IMR-90 (cell line): ENCODE data around the gene PLCD1. TPM values are rescaled to one million over a fixed set of nuclear protein-coding genes. Genes with fewer than 3 reads are reported as not detected.

Experiments
- ATAC-seq: fragments of 200-7000 bp; cut with Tn5 transposase; 2 replicates; pipeline ENCODE4 v1.9.1; 2020; ENCODE audit warnings: low read depth, mild to moderate bottlenecking, moderate library complexity
- BruUV-seq: library from RNA; stranded (reverse); fragments of 400-500 nt; replicated peaks from 2 replicates; lab custom pipeline; 2021; lab: Mats Ljungman, UMichigan
- CTCF ChIA-PET: fragments of 300-600 bp; formaldehyde crosslinking; extraction: SDS; loops from one replicate; lab custom pipeline; 2021; ENCODE audit warnings: antibody characterized with exemption; lab: Yijun Ruan, JAX
- POLR2A ChIA-PET: fragments of 300-600 bp; sonication (Branson Sonifier 250); formaldehyde crosslinking; loops from one replicate; lab custom pipeline; 2022; ENCODE audit warnings: antibody characterized with exemption; ENCODE audit not compliant: unreplicated experiment; lab: Charles Lee
- DNase-seq: peaks from one replicate; pipeline ENCODE4 v3.0.0; 2013
- H2AFZ ChIP-seq: replicated peaks from 2 replicates; pipeline ENCODE3; 2013; ENCODE audit warnings: low read length, mild to moderate bottlenecking; ENCODE audit not compliant: poor library complexity
- H2AK5ac ChIP-seq: 2 replicates; pipeline ENCODE4 v1.6.1; 2013; ENCODE audit warnings: low read depth, low read length, inconsistent platforms
- H2AK9ac ChIP-seq: replicated peaks from 2 replicates; pipeline ENCODE3; 2013; ENCODE audit warnings: mild to moderate bottlenecking, low read depth, low read length, moderate library complexity; ENCODE audit not compliant: poor library complexity
- H2BK120ac ChIP-seq: 2 replicates; pipeline ENCODE4 v1.6.1; 2013; ENCODE audit warnings: low read depth, low read length, inconsistent platforms
- H2BK15ac ChIP-seq: 3 replicates; pipeline ENCODE4 v1.6.1; 2013; ENCODE audit warnings: low read depth, low read length, inconsistent platforms
- H2BK20ac ChIP-seq: 2 replicates; pipeline ENCODE4 v1.6.1; 2013; ENCODE audit warnings: low read depth, mild to moderate bottlenecking, inconsistent platforms, low read length, moderate library complexity
- H2BK5ac ChIP-seq: 2 replicates; pipeline ENCODE4 v1.6.1; 2013; ENCODE audit warnings: mild to moderate bottlenecking, low read depth, low read length, inconsistent platforms; ENCODE audit not compliant: poor library complexity, severe bottlenecking
- H3K14ac ChIP-seq: replicated peaks from 2 replicates; pipeline ENCODE4 v1.6.1; 2013; ENCODE audit warnings: low read depth, low read length, inconsistent platforms
- H3K18ac ChIP-seq: 2 replicates; pipeline ENCODE4 v1.6.1; 2013; ENCODE audit warnings: low read depth, low read length, control low read depth
- H3K23ac ChIP-seq: 2 replicates; pipeline ENCODE4 v1.6.1; 2013; ENCODE audit warnings: low read depth, low read length, inconsistent platforms
- H3K27ac ChIP-seq: 2 replicates; pipeline ENCODE4 v1.5.1; 2013; ENCODE audit warnings: mild to moderate bottlenecking, control low read depth, low read length; ENCODE audit not compliant: insufficient read depth
- H3K27me3 ChIP-seq: 2 replicates; pipeline ENCODE4 v1.6.1; 2013; ENCODE audit warnings: low read length; ENCODE audit not compliant: control insufficient read depth, insufficient read depth
- H3K36me3 ChIP-seq: 2 replicates; pipeline ENCODE4 v1.6.1; 2013; ENCODE audit warnings: low read length, mixed read lengths; ENCODE audit not compliant: control insufficient read depth, insufficient read depth
- H3K4ac ChIP-seq: 2 replicates; pipeline ENCODE4 v1.6.1; 2013; ENCODE audit warnings: low read depth, low read length, inconsistent platforms
- H3K4me1 ChIP-seq: 2 replicates; pipeline ENCODE4 v1.6.1; 2013; ENCODE audit warnings: low read length, mixed read lengths; ENCODE audit not compliant: control insufficient read depth, insufficient read depth
- H3K4me2 ChIP-seq: 2 replicates; pipeline ENCODE4 v1.6.1; 2013; ENCODE audit warnings: low read depth, mild to moderate bottlenecking, control low read depth, low read length, moderate library complexity
- H3K4me3 ChIP-seq: 2 replicates; pipeline ENCODE4 v1.5.1; 2013; ENCODE audit warnings: low read depth, mild to moderate bottlenecking, control low read depth, low read length, moderate library complexity; ENCODE audit not compliant: insufficient read depth
- H3K56ac ChIP-seq: 2 replicates; pipeline ENCODE4 v1.6.1; 2013; ENCODE audit warnings: low read length, inconsistent platforms; ENCODE audit not compliant: insufficient read depth; ENCODE audit errors: extremely low read depth
- H3K79me1 ChIP-seq, 2 experiments: 2 replicates each; pipeline ENCODE4 v1.6.1; 2013; ENCODE audit warnings: low read length in 2 of 2, inconsistent platforms in 1 of 2, low read depth in 1 of 2
- H3K9ac ChIP-seq: 2 replicates; pipeline ENCODE4 v1.6.1; 2013; ENCODE audit warnings: low read depth, low read length, control low read depth
- H3K9me1 ChIP-seq: 2 replicates; pipeline ENCODE4 v1.6.1; 2013; ENCODE audit warnings: low read length, inconsistent platforms; ENCODE audit not compliant: insufficient read depth
- H3K9me3 ChIP-seq: 2 replicates; pipeline ENCODE4 v1.6.1; 2013; ENCODE audit warnings: low read length; ENCODE audit not compliant: control insufficient read depth, insufficient read depth
- H4K20me1 ChIP-seq: 2 replicates; pipeline ENCODE4 v1.6.1; 2013; ENCODE audit warnings: low read length, inconsistent platforms; ENCODE audit not compliant: insufficient read depth
- H4K5ac ChIP-seq: 2 replicates; pipeline ENCODE4 v1.6.1; 2013; ENCODE audit warnings: mild to moderate bottlenecking, low read depth, low read length, control low read depth
- H4K8ac ChIP-seq, 2 experiments: 2 replicates each; pipeline ENCODE4 v1.6.1; 2013; ENCODE audit warnings: low read depth in 2 of 2, low read length in 2 of 2, control low read depth in 1 of 2, inconsistent platforms in 1 of 2
- H4K91ac ChIP-seq: 2 replicates; pipeline ENCODE4 v1.6.1; 2013; ENCODE audit warnings: low read depth, low read length, inconsistent platforms; ENCODE audit not compliant: insufficient read depth
- CHD1 ChIP-seq: IDR thresholded peaks from 2 replicates; pipeline ENCODE4 v1.6.1; 2012; ENCODE audit warnings: low read depth, low read length, improper control_type of control experiment
- FOS ChIP-seq: fragments of 150-350 bp; IDR thresholded peaks from 2 replicates; pipeline ENCODE4 v1.6.1; 2016; ENCODE audit warnings: low read depth, low read length
- MXI1 ChIP-seq: IDR thresholded peaks from 2 replicates; pipeline ENCODE4 v1.6.1; 2012; ENCODE audit warnings: low read depth, mild to moderate bottlenecking, low read length, moderate library complexity, borderline replicate concordance
- WGBS, 2 experiments: methylation state at CpG; one replicate each; pipeline versions ENCODE4 v1.1.5 to v1.1.7; 2013; ENCODE audit warnings: missing lambda C conversion rate in 2 of 2; ENCODE audit not compliant: insufficient read length in 1 of 2; ENCODE audit errors: extremely low coverage in 2 of 2; 5-methylcytosine and 5-hydroxymethylcytosine counted together
- dilution Hi-C: fragments of 300-500 bp; cut with HindIII; formaldehyde crosslinking; loops from one replicate; pipeline ENCODE4 v1.14.3; 2018; ENCODE audit warnings: low sequenced_read_pairs; ENCODE audit not compliant: unreplicated experiment
- in situ Hi-C: fragments of 300-500 bp; cut with MboI; formaldehyde crosslinking; loops from 3 replicates; pipeline ENCODE4 v1.14.3; 2019; ENCODE audit warnings: low sequenced_read_pairs, inconsistent platforms, mixed read lengths
- intact Hi-C: fragments of 100-400 bp; cut with micrococcal nuclease; formaldehyde crosslinking; loops from 2 replicates; pipeline ENCODE4 v1.10.0; 2022
- polyA plus RNA-seq, 3 experiments: library from polyadenylated mRNA; depleted of rRNA; stranded (reverse); fragments of >200 nt; gene quantifications; 2 replicates each; pipeline ENCODE4 v1.2.3, GENCODE V29; 2012; ENCODE audit warnings: low replicate concordance in 1 of 3
- total RNA-seq: library from RNA; depleted of rRNA; stranded (reverse); fragments of >200 nt; gene quantifications from 2 replicates; pipeline ENCODE4 v1.2.3, GENCODE V29; 2012

PLCD1 gene
- total and polyA plus RNA-seq, 2 of the 4 experiments (the other 2 are of a cell fraction) = 14.9 to 16.3 TPM

DNA sequence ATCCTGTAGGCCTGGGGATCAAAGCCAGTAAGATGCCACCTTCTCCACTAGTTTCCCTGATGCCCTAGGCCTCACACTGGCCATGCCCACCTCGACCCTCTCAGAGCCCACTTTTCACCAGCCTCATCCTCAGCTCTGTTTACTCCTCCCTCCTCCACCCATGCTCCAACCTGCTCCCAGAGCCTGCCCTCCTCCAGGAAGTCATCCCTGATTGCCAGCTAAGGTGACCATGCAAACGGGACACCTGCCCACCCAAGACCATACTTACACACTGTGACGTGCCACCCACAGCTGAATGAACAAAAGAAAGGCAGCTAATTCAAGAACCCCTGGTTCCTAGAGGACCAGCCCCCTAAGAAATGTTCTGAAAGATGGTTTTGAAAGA, 9.1 kb downstream of the PLCD1 start:
- no peak overlapping the region for H3K4me2 ChIP-seq
- WGBS, 2 experiments = no CpG with 5 or more reads among the region's 3 CpGs
- H3K36me3 ChIP-seq = peaks cover 24% of the 10 kb centered on the region
- TF ChIP-seq MXI1 (no peak), FOS (no peak), CHD1 (no peak)
- H3K4ac ChIP-seq = no peak overlapping the region
- no peak overlapping the region for H2BK15ac ChIP-seq
- POLR2A ChIA-PET = interaction anchor here (0.5 to 0.6 kb wide), 2 partner anchors 9 to 565 kb away, joined by 3 to 5 read pairs; no protein-coding TSS in a partner anchor
- no peak overlapping the region for H4K91ac ChIP-seq
- H3K9me3 ChIP-seq = peaks cover 4% of the 10 kb centered on the region; the same call in 1 of the 2 replicates
- H4K20me1 ChIP-seq = no peaks in the 10 kb centered on the region; the same call in none of the 2 replicates
- no peak overlapping the region for H2AK9ac ChIP-seq
- H2AK5ac ChIP-seq = no peak overlapping the region
- intact Hi-C loops (no loop called here), in situ Hi-C loops (no loop called here), dilution Hi-C loops (no loop called here)
- no peak overlapping the region for H3K56ac ChIP-seq
- no peaks in the 10 kb centered on the region for H3K27me3 ChIP-seq
- no peak for ATAC-seq
- DNase-seq = no peak
- no peak overlapping the region for H3K14ac ChIP-seq
- no peak overlapping the region for H3K4me3 ChIP-seq
- no peak overlapping the region for H3K23ac ChIP-seq
- no peak overlapping the region for H2BK120ac ChIP-seq
- no peak overlapping the region for H2AFZ ChIP-seq
- H2BK20ac ChIP-seq = no peak overlapping the region
- H4K5ac ChIP-seq = no peak overlapping the region
- no peak overlapping the region for H3K9ac ChIP-seq
- CTCF ChIA-PET = no interaction called here
- H4K8ac ChIP-seq = no peak overlapping the region
- peaks cover 18% of the 10 kb centered on the region for H3K9me1 ChIP-seq
- no peak overlapping the region for H2BK5ac ChIP-seq
- no peak overlapping the region for H3K18ac ChIP-seq
- H3K4me1 ChIP-seq = peaks cover 2% of the 10 kb centered on the region; the same call in 1 of the 2 replicates
- no TSS peak for BruUV-seq
- H3K79me1 ChIP-seq = peaks cover 0 to 20% of the 10 kb centered on the region in 2 experiments; a peak in 3 of 4 replicates
- no peak overlapping the region for H3K27ac ChIP-seq
